Thyroid gland (tissue), 4 donors: ENCODE measurements around the gene NTF3.

Experiments
- CTCF ChIP-seq, 6 experiments: fragments of 200-600 bp in 3 of 6; fragments of 450-650 bp in 3 of 6; sonication (generic) in 3 of 6; IDR thresholded peaks; one replicate each; pipeline ENCODE4 v1.5.1; 2016 to 2019; ENCODE audit warnings: antibody characterized with exemption in 6 of 6, mild to moderate bottlenecking in 2 of 6, inconsistent platforms in 1 of 6, moderate library complexity in 1 of 6
- POLR2A ChIP-seq, 2 donors: fragments of 450-650 bp; IDR thresholded peaks; one replicate each; pipeline ENCODE4 v1.6.1; 2017; ENCODE audit warnings: antibody characterized with exemption in 2 of 2, mild to moderate bottlenecking in 2 of 2, moderate library complexity in 1 of 2

GRCh38 chr12:5510251-5510805 lies 78.4 kb downstream of the NTF3 start:
- TF ChIP-seq CTCF (IDR thresholded peaks at IDR 0.05), result no peak
- TF ChIP-seq POLR2A (IDR thresholded peaks at IDR 0.05), result no peak
